ENCODE measurements around the gene C17orf67. TPM values are rescaled to one million over a fixed set of nuclear protein-coding genes. Genes with fewer than 3 reads are reported as not detected.

The C17orf67 gene
- total RNA-seq, 1 donor from 2014 or later: 4.4 TPM

DNA sequence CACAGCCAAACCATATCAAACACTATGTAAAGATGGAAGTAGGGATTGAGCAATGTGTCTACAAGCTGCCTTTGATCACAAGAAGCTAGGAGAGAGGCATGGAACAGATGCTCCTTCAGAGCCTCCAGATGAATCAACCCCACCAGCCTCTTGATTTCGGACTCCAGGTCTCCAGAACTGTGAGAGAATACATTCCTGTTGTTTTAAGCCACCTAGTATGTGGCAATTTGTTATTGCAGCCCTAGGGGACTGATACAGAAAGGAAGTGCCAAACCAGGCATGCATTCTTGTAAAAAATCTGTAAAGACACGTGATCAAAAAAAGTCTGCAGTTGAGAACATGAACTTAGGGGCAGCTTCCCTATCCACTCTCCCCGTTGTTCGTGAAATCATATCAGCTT is 91.1 kb downstream of the C17orf67 start:
- DNase-seq (ENCODE audit: extremely low read depth, low read depth, low spot score): no peak

Other genes with a start within 250 kb of the C17orf67 start
- gene NOG, start 240.2 kb downstream of the C17orf67 start, total RNA-seq: 12.1 and 64.4 TPM in 2 replicates
- gene DGKE, start 231 bp upstream of the C17orf67 start, total RNA-seq: 4.3 and 11.8 TPM in 2 replicates
- 60.1 and 68.6 TPM in 2 replicates for gene TRIM25, start 80.1 kb upstream of the C17orf67 start, total RNA-seq
- gene COIL, start 127.1 kb upstream of the C17orf67 start, total RNA-seq: 12.3 and 15.3 TPM in 2 replicates
- gene SCPEP1, start 144.2 kb upstream of the C17orf67 start, total RNA-seq: 42.2 and 47.3 TPM in 2 replicates

Data from glomerular endothelial cell (primary cell).